Endothelial cell of hepatic sinusoid (primary cell): ENCODE results near the gene TRPV5.

Experiments
- in situ Hi-C: cut with HindIII; loops from 2 replicates; pipeline ENCODE4 v1.10.0; 2017; ENCODE audit warnings: low sequenced_read_pairs

The TRPV5 gene

GRCh38 chr7:142859829-142860228 lies 73.7 kb downstream of the TRPV5 start:
- in situ Hi-C loops: loop anchor here (5.0 kb wide), 1 partner anchor 357 kb away; no protein-coding TSS in a partner anchor

GRCh38 chr7:142859411-142859810 lies 74.1 kb downstream of the TRPV5 start:
- in situ Hi-C loops: no loop called here
